Lower lobe of right lung (tissue), 2 donors: Measurements from ENCODE around the gene TARM1. TPM values are rescaled to one million over a fixed set of nuclear protein-coding genes. Genes with fewer than 3 reads are reported as not detected.

Experiments used
- ATAC-seq, 2 donors: fragments of 200-7000 bp; cut with Tn5 transposase; one replicate each; pipeline ENCODE4 v1.9.1; 2020 to 2022; ENCODE audit warnings: mild to moderate bottlenecking in 2 of 2, moderate library complexity in 2 of 2
- DNase-seq: peaks from one replicate; pipeline ENCODE4 v3.0.0-alpha.2; 2020
- H3K27ac ChIP-seq: fragments of 200-600 bp; one replicate; pipeline ENCODE4 v1.8.0; 2022
- H3K27me3 ChIP-seq: fragments of 200-600 bp; one replicate; pipeline ENCODE4 v1.8.0; 2022; ENCODE audit warnings: low read depth
- H3K36me3 ChIP-seq: fragments of 200-600 bp; one replicate; pipeline ENCODE4 v1.8.0; 2022; ENCODE audit warnings: mild to moderate bottlenecking
- H3K4me1 ChIP-seq: fragments of 200-600 bp; one replicate; pipeline ENCODE4 v1.8.0; 2022
- H3K4me3 ChIP-seq: fragments of 200-600 bp; one replicate; pipeline ENCODE4 v1.8.0; 2022; ENCODE audit warnings: mild to moderate bottlenecking
- H3K9me3 ChIP-seq: fragments of 200-600 bp; one replicate; pipeline ENCODE4 v1.8.0; 2022
- CTCF ChIP-seq: fragments of 200-600 bp; IDR thresholded peaks from one replicate; pipeline ENCODE4 v1.8.0; 2022; ENCODE audit warnings: antibody characterized with exemption, mild to moderate bottlenecking
- intact Hi-C: fragments of 100-400 bp; cut with DNase I; formaldehyde crosslinking; loops from one replicate; pipeline ENCODE4 v1.11.0; 2022
- total RNA-seq: library from RNA; stranded (reverse); fragmentation: NEBNext Ultra II Directional; extraction: Animal tissue kit (Norgen Biotek cat#: 25700); gene quantifications from one replicate; pipeline ENCODE4 v1.2.1, GENCODE V29; 2021
- donor health status: DM: no; HTN: yes; CAD: no; lungs with severe emphysema.

TARM1 gene
- total RNA-seq, 1 donor from 2014 or later, result not detected

- ATAC-seq, result no peak
- H3K4me3 ChIP-seq, result no peak overlapping the region
Observed at GRCh38 chr19:54021932-54022331, 59.2 kb downstream of the TARM1 start.

GRCh38 chr19:54021363-54021762, 59.8 kb downstream of the TARM1 start:
- Histone ChIP-seq H3K4me3 (no peak overlapping the region), H3K4me1 (peaks cover 7% of the 10 kb centered on the region), H3K36me3 (no peaks in the 10 kb centered on the region), H3K9me3 (no peaks in the 10 kb centered on the region), H3K27me3 (peaks cover 15% of the 10 kb centered on the region), H3K27ac (no peak overlapping the region)
- no peak for DNase-seq
- no peak for TF ChIP-seq CTCF
- intact Hi-C loops, result no loop called here
- no peak for ATAC-seq

More at GRCh38 chr19:54021932-54022331, 59.2 kb downstream of the TARM1 start:
- intact Hi-C loops, result no loop called here
- no peaks in the 10 kb centered on the region for H3K9me3 ChIP-seq
- H3K36me3 ChIP-seq, result no peaks in the 10 kb centered on the region
- no peak overlapping the region for H3K27ac ChIP-seq
- TF ChIP-seq CTCF, result no peak
- peaks cover 7% of the 10 kb centered on the region for H3K4me1 ChIP-seq
- H3K27me3 ChIP-seq, result peaks cover 17% of the 10 kb centered on the region
- no peak for DNase-seq

Other genes with a start within 250 kb of the TARM1 start
- 126 TPM for gene MYADM, start 213.5 kb downstream of the TARM1 start, total RNA-seq
- gene PRKCG, start 199.2 kb downstream of the TARM1 start, total RNA-seq, result not detected
- gene CACNG7, start 172.1 kb downstream of the TARM1 start, total RNA-seq, result not detected
- gene CACNG8, start 118.4 kb downstream of the TARM1 start, total RNA-seq, result 0.21 TPM
- gene CACNG6, start 89.7 kb downstream of the TARM1 start, total RNA-seq, result 2.2 TPM
- 1.7 TPM for gene VSTM1, start 17.5 kb downstream of the TARM1 start, total RNA-seq
- gene OSCAR, start 19.4 kb upstream of the TARM1 start, total RNA-seq, result 77.8 TPM
- 119 TPM for gene NDUFA3, start 21.5 kb upstream of the TARM1 start, total RNA-seq
- gene TFPT, start 34.3 kb upstream of the TARM1 start, total RNA-seq, result 22.1 TPM
- gene PRPF31, start 34.4 kb upstream of the TARM1 start, total RNA-seq, result 43.5 TPM
- 44.6 TPM for gene CNOT3, start 56.4 kb upstream of the TARM1 start, total RNA-seq
- 8.0 TPM for gene LENG1, start 78.4 kb upstream of the TARM1 start, total RNA-seq
- 57.6 TPM for gene TMC4, start 91.8 kb upstream of the TARM1 start, total RNA-seq
- 65.5 TPM for gene MBOAT7, start 108.2 kb upstream of the TARM1 start, total RNA-seq
- gene TSEN34, start 109.9 kb upstream of the TARM1 start, total RNA-seq, result 33.8 TPM
- 1,086 TPM for gene RPS9, start 119.5 kb upstream of the TARM1 start, total RNA-seq
- 85.6 TPM for gene LILRB3, start 141.6 kb upstream of the TARM1 start, total RNA-seq
- 36.9 TPM for gene LILRA6, start 161.4 kb upstream of the TARM1 start, total RNA-seq
- gene LILRB5, start 175.9 kb upstream of the TARM1 start, total RNA-seq, result 16.0 TPM
- gene LILRB2, start 199.7 kb upstream of the TARM1 start, total RNA-seq, result 26.1 TPM
- 21.9 TPM for gene LILRA5, start 231.8 kb upstream of the TARM1 start, total RNA-seq